Measurements from ENCODE around the gene ARHGEF1. TPM values are rescaled to one million over a fixed set of nuclear protein-coding genes. Genes with fewer than 3 reads are reported as not detected.

Gene ARHGEF1
- total RNA-seq, 2 donors from 2014 or later: 57.1 to 65.6 TPM

DNA sequence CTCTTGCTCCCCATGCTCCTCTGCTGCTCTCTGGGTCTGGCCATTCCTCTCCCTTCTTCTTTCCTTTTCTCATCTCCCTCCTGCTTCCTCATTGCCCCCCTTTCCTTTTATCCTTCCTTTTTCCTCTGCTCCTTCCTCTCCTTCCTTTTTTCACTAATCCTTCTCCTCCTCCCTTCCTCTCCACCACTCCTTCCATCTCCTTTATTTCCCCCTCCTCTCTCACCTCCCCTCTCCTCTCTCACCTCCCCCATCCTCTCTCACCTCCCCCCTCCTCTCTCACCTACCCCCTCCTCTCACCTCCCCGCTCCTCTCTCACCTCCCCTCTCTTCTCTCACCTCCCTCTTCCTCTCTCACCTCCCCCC is 13.6 kb downstream of the ARHGEF1 start:
- no peaks in the 10 kb centered on the region for H3K27me3 ChIP-seq (replicated peaks; ENCODE audit: insufficient read depth)
- no peak for DNase-seq (ENCODE audit: low spot score)
- H3K9me3 ChIP-seq: no peaks in the 10 kb centered on the region
- intact Hi-C loops (cut with DNase I): no loop called here
- no peak overlapping the region for H3K4me3 ChIP-seq
- H3K27ac ChIP-seq: no peak overlapping the region
- TF ChIP-seq, protein P1, sequence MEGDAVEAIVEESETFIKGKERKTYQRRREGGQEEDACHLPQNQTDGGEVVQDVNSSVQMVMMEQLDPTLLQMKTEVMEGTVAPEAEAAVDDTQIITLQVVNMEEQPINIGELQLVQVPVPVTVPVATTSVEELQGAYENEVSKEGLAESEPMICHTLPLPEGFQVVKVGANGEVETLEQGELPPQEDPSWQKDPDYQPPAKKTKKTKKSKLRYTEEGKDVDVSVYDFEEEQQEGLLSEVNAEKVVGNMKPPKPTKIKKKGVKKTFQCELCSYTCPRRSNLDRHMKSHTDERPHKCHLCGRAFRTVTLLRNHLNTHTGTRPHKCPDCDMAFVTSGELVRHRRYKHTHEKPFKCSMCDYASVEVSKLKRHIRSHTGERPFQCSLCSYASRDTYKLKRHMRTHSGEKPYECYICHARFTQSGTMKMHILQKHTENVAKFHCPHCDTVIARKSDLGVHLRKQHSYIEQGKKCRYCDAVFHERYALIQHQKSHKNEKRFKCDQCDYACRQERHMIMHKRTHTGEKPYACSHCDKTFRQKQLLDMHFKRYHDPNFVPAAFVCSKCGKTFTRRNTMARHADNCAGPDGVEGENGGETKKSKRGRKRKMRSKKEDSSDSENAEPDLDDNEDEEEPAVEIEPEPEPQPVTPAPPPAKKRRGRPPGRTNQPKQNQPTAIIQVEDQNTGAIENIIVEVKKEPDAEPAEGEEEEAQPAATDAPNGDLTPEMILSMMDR (IDR thresholded peaks at IDR 0.05): no peak
- TF ChIP-seq POLR2A (IDR thresholded peaks at IDR 0.05) (no peak), POLR2AphosphoS5 (IDR thresholded peaks at IDR 0.05) (no peak)
- WGBS: 95% methylated on average over 1 of the region's 1 CpG
- H3K4me1 ChIP-seq (replicated peaks): no peaks in the 10 kb centered on the region
- peaks cover 0 to 10% of the 10 kb centered on the region in 2 donors for H3K36me3 ChIP-seq

DNA sequence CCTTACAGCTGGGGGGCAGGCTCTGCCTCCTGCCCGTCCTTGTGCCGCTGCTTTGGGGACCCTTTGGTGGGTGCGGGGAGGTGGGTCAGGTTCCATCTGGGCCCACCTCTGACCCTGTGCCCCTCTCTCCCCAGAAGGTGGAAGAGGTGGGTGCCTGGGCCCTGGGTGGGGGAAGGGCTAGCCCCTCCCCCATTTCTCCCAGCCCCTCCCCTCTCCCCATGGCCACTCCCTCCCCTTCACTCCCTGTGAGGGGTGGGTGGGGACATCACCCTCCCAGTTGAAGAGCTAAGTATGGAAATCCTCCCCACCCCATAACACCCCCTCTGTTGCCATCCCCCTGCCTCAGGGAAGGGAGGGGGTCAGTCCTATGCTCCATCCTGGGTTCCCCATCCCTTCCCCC is 14.2 kb downstream of the ARHGEF1 start:
- no peak overlapping the region for H3K27ac ChIP-seq
- WGBS: 92% methylated on average over 3 of the region's 3 CpGs
- no peak for TF ChIP-seq POLR2AphosphoS5 (IDR thresholded peaks at IDR 0.05)
- TF ChIP-seq POLR2A (IDR thresholded peaks at IDR 0.05): no peak
- TF ChIP-seq, protein P1 (IDR thresholded peaks at IDR 0.05): no peak
- no peaks in the 10 kb centered on the region for H3K27me3 ChIP-seq (replicated peaks; ENCODE audit: insufficient read depth)
- no peaks in the 10 kb centered on the region for H3K4me1 ChIP-seq (replicated peaks)
- intact Hi-C loops (cut with DNase I): no loop called here
- peaks cover 0 to 16% of the 10 kb centered on the region in 2 donors for H3K36me3 ChIP-seq
- DNase-seq (ENCODE audit: low spot score): no peak
- H3K9me3 ChIP-seq: no peaks in the 10 kb centered on the region
- H3K4me3 ChIP-seq: no peak overlapping the region

DNA sequence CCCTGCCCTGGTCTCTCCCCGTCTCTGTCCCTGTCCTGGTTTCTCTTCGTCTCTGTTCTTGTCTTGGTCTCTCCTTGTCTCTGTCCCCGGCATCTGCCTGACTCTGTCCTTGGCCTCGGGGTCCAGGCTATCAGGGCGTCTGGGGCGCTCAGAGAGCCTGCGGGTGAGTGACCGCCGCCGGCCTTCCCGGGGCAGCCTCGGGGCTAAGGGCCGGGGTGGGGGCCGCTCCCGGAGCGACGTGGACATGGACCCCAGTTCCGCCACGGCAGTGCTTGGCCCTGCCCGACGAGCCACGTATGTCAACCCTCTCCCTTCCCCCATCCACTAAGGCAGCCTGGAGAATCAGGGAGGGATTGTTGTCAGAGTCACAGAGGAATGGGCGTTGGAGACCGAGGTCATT is 14.8 kb downstream of the ARHGEF1 start:
- intact Hi-C loops (cut with DNase I): no loop called here
- no peaks in the 10 kb centered on the region for H3K4me1 ChIP-seq (replicated peaks)
- peaks cover 2 to 18% of the 10 kb centered on the region in 2 donors for H3K36me3 ChIP-seq
- no peaks in the 10 kb centered on the region for H3K9me3 ChIP-seq
- WGBS: 90% methylated on average over 24 of the region's 24 CpGs
- no peak for TF ChIP-seq POLR2AphosphoS5 (IDR thresholded peaks at IDR 0.05)
- TF ChIP-seq, protein P1 (IDR thresholded peaks at IDR 0.05): no peak
- TF ChIP-seq POLR2A (IDR thresholded peaks at IDR 0.05): no peak
- H3K27ac ChIP-seq: no peak overlapping the region
- no peaks in the 10 kb centered on the region for H3K27me3 ChIP-seq (replicated peaks; ENCODE audit: insufficient read depth)
- DNase-seq (ENCODE audit: low spot score): no peak
- H3K4me3 ChIP-seq: no peak overlapping the region

DNA sequence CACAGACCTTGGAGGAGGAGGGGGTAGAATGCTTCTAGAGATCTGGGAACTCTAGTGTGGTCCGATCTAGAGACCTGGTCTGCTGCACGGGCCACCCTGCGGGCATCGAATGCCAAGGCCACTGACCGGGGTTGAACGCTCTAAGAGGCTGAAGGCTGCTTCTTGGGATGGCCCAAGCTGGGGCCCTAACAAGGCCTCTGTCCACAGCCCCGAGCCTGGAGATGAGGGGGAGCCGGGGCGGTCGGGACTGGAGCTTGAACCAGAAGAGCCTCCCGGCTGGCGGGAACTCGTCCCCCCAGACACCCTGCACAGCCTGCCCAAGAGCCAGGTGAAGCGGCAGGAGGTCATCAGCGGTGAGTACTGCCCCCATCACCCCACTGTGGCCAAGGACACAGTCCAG is 15.3 kb downstream of the ARHGEF1 start:
- H3K36me3 ChIP-seq: peaks cover 2 to 18% of the 10 kb centered on the region in 2 donors
- no peak for DNase-seq (ENCODE audit: low spot score)
- TF ChIP-seq POLR2A (IDR thresholded peaks at IDR 0.05) (no peak), POLR2AphosphoS5 (IDR thresholded peaks at IDR 0.05) (no peak)
- TF ChIP-seq, protein P1 (IDR thresholded peaks at IDR 0.05): no peak
- intact Hi-C loops (cut with DNase I): no loop called here
- no peaks in the 10 kb centered on the region for H3K9me3 ChIP-seq
- H3K27ac ChIP-seq: no peak overlapping the region
- 94% methylated on average over 15 of the region's 15 CpGs for WGBS
- H3K4me3 ChIP-seq: no peak overlapping the region
- H3K4me1 ChIP-seq (replicated peaks): no peaks in the 10 kb centered on the region
- no peaks in the 10 kb centered on the region for H3K27me3 ChIP-seq (replicated peaks; ENCODE audit: insufficient read depth)

DNA sequence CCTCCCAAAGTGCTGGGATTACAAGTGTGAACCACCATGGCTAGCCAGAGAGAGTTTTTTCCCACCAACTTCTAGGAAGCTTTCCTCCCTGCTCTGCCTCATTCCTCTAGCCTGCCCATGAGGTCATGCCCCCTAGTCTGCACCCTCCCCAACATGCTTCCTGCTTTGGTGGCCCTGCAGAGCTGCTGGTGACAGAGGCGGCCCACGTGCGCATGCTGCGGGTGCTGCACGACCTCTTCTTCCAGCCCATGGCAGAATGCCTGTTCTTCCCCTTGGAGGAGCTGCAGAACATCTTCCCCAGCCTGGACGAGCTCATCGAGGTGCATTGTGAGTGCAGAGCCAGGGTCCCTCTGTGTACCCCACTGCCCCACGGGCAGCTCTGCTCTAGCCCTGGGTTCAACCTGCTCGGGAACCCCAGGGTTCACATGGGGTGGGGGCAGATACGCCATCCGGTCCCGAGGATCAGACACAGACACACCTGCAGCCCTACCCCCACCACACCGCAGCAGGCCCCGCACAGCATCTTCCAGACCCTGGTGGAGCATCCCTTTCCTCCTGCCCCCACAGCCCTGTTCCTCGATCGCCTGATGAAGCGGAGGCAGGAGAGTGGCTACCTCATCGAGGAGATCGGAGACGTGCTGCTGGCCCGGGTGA is 18.9 kb downstream of the ARHGEF1 start:
- Histone ChIP-seq H3K4me3 (no peak overlapping the region), H3K4me1 (replicated peaks) (peaks cover 5% of the 10 kb centered on the region), H3K27me3 (replicated peaks; ENCODE audit: insufficient read depth) (no peaks in the 10 kb centered on the region), H3K36me3 (peaks cover 2 to 19% of the 10 kb centered on the region in 2 donors), H3K9me3 (no peaks in the 10 kb centered on the region), H3K27ac (no peak overlapping the region)
- no peak for DNase-seq (ENCODE audit: low spot score)
- intact Hi-C loops (cut with DNase I): no loop called here
- TF ChIP-seq POLR2A (IDR thresholded peaks at IDR 0.05): no peak
- TF ChIP-seq, protein P1 (IDR thresholded peaks at IDR 0.05): no peak
- TF ChIP-seq POLR2AphosphoS5 (IDR thresholded peaks at IDR 0.05): no peak
- 93% methylated on average over 21 of the region's 21 CpGs for WGBS

Measured in prostate gland (tissue), 2 donors.